C4-2B (cell line): ENCODE measurements around the gene OPCML.

Experiments used
- ZFX ChIP-seq: fragments of 450-650 bp; IDR thresholded peaks from 2 replicates; pipeline ENCODE4 v1.6.1; 2017
- TF ChIP-seq, protein P1 (sequence below): fragments of 450-650 bp; conservative IDR thresholded peaks from 2 replicates; pipeline ENCODE4 v1.5.1; 2017; ENCODE audit warnings: mild to moderate bottlenecking

DNA sequence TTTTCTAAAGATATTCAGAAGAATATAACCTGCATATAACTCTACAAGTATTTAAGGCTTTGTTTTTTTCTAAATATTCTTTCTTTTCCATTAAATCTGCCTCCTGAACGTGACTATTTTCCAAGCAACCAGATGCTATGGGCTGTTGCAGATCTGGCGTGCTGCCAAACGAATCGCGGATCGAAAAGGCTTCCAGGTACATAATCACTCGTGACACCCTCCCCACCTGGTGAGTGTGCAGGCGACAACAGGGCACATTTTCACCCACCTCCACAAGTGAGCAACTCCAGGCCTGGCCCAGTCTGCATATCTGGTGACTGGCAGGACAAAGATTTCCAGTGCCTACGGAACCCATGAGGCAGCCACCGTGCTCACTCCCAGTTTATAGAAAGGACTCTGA lies 660.1 kb downstream of the OPCML start:
- TF ChIP-seq, protein P1, sequence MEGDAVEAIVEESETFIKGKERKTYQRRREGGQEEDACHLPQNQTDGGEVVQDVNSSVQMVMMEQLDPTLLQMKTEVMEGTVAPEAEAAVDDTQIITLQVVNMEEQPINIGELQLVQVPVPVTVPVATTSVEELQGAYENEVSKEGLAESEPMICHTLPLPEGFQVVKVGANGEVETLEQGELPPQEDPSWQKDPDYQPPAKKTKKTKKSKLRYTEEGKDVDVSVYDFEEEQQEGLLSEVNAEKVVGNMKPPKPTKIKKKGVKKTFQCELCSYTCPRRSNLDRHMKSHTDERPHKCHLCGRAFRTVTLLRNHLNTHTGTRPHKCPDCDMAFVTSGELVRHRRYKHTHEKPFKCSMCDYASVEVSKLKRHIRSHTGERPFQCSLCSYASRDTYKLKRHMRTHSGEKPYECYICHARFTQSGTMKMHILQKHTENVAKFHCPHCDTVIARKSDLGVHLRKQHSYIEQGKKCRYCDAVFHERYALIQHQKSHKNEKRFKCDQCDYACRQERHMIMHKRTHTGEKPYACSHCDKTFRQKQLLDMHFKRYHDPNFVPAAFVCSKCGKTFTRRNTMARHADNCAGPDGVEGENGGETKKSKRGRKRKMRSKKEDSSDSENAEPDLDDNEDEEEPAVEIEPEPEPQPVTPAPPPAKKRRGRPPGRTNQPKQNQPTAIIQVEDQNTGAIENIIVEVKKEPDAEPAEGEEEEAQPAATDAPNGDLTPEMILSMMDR: no peak
- TF ChIP-seq ZFX: no peak
